SJSA1 (cell line): ENCODE results near the gene FAM20C. TPM values are rescaled to one million over a fixed set of nuclear protein-coding genes. Genes with fewer than 3 reads are reported as not detected.

Experiments used
- DNase-seq, 2 experiments: peaks; one replicate each; pipeline ENCODE4 v3.0.0-alpha.2; 2015 to 2020; ENCODE audit warnings: low spot score in 2 of 2, low read depth in 1 of 2
- H3K27ac ChIP-seq: fragments of 250-450 bp; sonication (Bioruptor Pico); 2 replicates; pipeline ENCODE4 v1.5.1; 2020; ENCODE audit warnings: mild to moderate bottlenecking, moderate library complexity
- H3K27me3 ChIP-seq: fragments of 250-450 bp; sonication (Bioruptor Pico); replicated peaks from 2 replicates; pipeline ENCODE4 v1.5.1; 2020; ENCODE audit warnings: mild to moderate bottlenecking, moderate library complexity
- H3K36me3 ChIP-seq: fragments of 250-450 bp; sonication (Bioruptor Pico); 2 replicates; pipeline ENCODE4 v1.5.1; 2020; ENCODE audit warnings: mild to moderate bottlenecking
- H3K4me1 ChIP-seq: fragments of 250-450 bp; sonication (Bioruptor Pico); replicated peaks from 2 replicates; pipeline ENCODE4 v1.6.1; 2021; ENCODE audit warnings: mild to moderate bottlenecking
- H3K4me3 ChIP-seq: fragments of 250-450 bp; sonication (Bioruptor Pico); 2 replicates; pipeline ENCODE4 v1.5.1; 2020; ENCODE audit warnings: mild to moderate bottlenecking
- H3K9me3 ChIP-seq: fragments of 250-450 bp; sonication (Bioruptor Pico); replicated peaks from 2 replicates; pipeline ENCODE4 v1.5.1; 2020; ENCODE audit warnings: mild to moderate bottlenecking
- total RNA-seq: library from RNA; depleted of rRNA; stranded (reverse); fragments of >200 nt; shearing (Covaris generic); gene quantifications from 2 replicates; pipeline ENCODE4 v1.2.3, GENCODE V29; 2014

The FAM20C gene
- total RNA-seq, 1 experiment from 2014 or later, result 0.18 TPM

- Histone ChIP-seq H3K4me1 (no peaks in the 10 kb centered on the region), H3K27me3 (no peaks in the 10 kb centered on the region), H3K4me3 (no peak overlapping the region), H3K36me3 (no peaks in the 10 kb centered on the region), H3K27ac (no peak overlapping the region), H3K9me3 (no peaks in the 10 kb centered on the region; the same call in 1 of the 2 replicates)
- no peak for DNase-seq
These were observed 79.1 kb downstream of the FAM20C start for GRCh38 chr7:271266-272107.

- Histone ChIP-seq H3K9me3 (peaks cover under 1% of the 10 kb centered on the region; the same call in 1 of the 2 replicates), H3K27ac (no peak overlapping the region), H3K36me3 (no peaks in the 10 kb centered on the region), H3K4me3 (no peak overlapping the region), H3K27me3 (no peaks in the 10 kb centered on the region), H3K4me1 (no peaks in the 10 kb centered on the region)
- DNase-seq, result no peak
These were observed 79.8 kb downstream of the FAM20C start for GRCh38 chr7:272108-272615.

- Histone ChIP-seq H3K27ac (no peak overlapping the region), H3K4me3 (no peak overlapping the region), H3K4me1 (no peaks in the 10 kb centered on the region), H3K9me3 (peaks cover 4% of the 10 kb centered on the region; the same call in 1 of the 2 replicates), H3K27me3 (no peaks in the 10 kb centered on the region), H3K36me3 (no peaks in the 10 kb centered on the region)
- no peak for DNase-seq
These were observed 80.3 kb downstream of the FAM20C start for GRCh38 chr7:272631-273030.

GRCh38 chr7:273327-273726, 81.0 kb downstream of the FAM20C start:
- H3K9me3 ChIP-seq, result peaks cover 4% of the 10 kb centered on the region; the same call in 1 of the 2 replicates

DNA sequence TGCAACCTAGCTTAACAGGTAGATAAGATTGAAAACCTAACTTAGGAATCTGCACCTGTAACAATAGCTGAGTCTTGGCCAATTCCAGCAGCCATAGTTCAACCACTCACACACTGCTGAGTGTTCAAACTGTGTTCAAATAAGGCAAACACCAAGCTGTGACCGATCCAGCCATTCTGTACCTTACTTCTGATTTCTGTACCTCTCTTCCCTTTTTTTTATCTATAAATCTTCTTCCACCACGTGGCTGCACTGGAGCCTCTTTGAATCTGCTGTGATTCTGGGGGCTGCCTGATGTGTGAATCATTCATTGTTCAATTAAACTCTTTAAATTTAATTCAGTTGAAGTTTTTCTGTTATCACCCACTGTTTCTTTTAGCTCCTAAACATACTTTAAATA, 81.9 kb downstream of the FAM20C start:
- Histone ChIP-seq H3K27ac (no peak overlapping the region), H3K36me3 (no peaks in the 10 kb centered on the region), H3K9me3 (peaks cover 4% of the 10 kb centered on the region; the same call in 1 of the 2 replicates), H3K27me3 (no peaks in the 10 kb centered on the region), H3K4me1 (no peaks in the 10 kb centered on the region), H3K4me3 (no peak overlapping the region)
- no peak for DNase-seq

More at GRCh38 chr7:273327-273726, 81.0 kb downstream of the FAM20C start:
- DNase-seq, result no peak
- no peak overlapping the region for H3K4me3 ChIP-seq
- no peak overlapping the region for H3K27ac ChIP-seq
- H3K36me3 ChIP-seq, result no peaks in the 10 kb centered on the region
- H3K4me1 ChIP-seq, result no peaks in the 10 kb centered on the region
- no peaks in the 10 kb centered on the region for H3K27me3 ChIP-seq

DNA sequence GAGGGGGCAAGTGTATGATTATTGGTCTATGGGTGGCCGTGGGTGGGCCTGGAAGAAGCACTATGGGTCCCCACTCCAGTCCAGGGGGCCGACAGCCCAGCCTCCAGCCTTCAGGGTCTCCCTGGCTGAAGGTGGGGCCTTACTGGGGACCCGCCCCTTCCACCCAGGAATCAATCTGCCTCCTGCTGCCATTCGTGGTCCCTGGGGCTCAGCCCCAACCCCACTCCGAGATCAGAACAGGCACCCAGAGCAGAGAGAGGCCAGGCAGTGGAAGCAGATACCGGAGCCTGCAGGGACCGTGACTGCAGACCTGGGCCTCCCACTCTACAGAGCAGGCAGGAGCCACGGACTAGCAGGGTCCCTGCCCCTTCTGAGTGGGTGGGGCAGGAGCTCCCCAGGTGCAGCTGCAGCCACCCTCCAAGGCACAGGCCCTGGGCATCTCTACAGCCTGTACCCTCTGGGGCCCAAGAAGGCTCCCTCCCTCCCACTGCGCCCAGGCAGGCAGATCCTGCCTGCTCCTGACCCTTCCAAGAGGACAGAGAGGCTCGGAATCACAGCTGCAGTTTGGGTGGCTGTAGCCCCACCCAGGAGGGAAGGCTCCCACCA, 84.0 kb downstream of the FAM20C start:
- Histone ChIP-seq H3K4me1 (no peaks in the 10 kb centered on the region), H3K27ac (no peak overlapping the region), H3K9me3 (peaks cover 4% of the 10 kb centered on the region; the same call in 1 of the 2 replicates), H3K4me3 (no peak overlapping the region), H3K27me3 (no peaks in the 10 kb centered on the region; the same call in 1 of the 2 replicates), H3K36me3 (no peaks in the 10 kb centered on the region)
- no peak for DNase-seq

DNA sequence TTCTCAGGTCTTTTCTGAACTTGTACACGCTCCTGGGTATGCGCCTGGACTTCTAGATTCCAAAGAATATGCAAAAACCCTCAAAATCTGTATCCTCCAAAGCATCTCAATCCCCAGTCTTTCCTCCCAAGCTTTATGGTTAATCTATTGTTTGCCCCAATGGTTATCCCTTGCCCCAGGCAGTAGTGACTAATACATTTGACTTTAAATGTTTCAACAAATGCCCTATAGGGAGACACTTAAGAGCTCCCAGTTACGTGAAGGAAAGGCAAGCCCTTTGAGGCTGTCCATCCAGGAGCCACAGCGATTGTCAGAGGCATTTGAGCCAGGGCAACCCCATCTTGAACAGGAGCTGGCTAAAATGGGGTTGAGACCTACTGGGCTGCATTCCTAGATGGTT, 84.9 kb downstream of the FAM20C start:
- H3K27me3 ChIP-seq, result no peaks in the 10 kb centered on the region; the same call in 1 of the 2 replicates
- H3K36me3 ChIP-seq, result no peaks in the 10 kb centered on the region
- no peak for DNase-seq
- peaks cover 4% of the 10 kb centered on the region; the same call in 1 of the 2 replicates for H3K9me3 ChIP-seq
- no peak overlapping the region for H3K27ac ChIP-seq
- H3K4me3 ChIP-seq, result no peak overlapping the region
- H3K4me1 ChIP-seq, result no peaks in the 10 kb centered on the region

DNA sequence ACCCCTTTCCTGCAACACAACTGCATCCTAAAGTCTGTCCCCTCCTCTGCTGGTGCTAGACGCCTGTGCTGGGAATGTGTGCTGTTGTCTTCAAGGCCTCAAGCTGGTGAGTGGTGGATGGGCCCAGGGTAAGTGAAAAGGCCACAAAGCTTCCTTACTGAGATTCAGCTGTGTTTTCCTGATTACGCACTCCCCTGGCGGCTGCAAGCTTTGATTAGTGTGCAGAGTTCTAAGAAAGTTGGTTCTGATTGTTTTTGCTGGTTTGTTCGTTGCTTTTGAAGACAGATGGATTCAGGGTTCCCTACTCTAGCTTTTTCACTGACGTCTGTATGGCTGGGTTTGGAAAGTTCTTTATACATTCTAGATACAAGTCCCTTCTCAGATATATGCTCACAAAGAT, 85.7 kb downstream of the FAM20C start:
- no peaks in the 10 kb centered on the region for H3K36me3 ChIP-seq
- DNase-seq, result no peak
- no peaks in the 10 kb centered on the region for H3K4me1 ChIP-seq
- H3K27ac ChIP-seq, result no peak overlapping the region
- H3K27me3 ChIP-seq, result no peaks in the 10 kb centered on the region; the same call in 1 of the 2 replicates
- no peak overlapping the region for H3K4me3 ChIP-seq
- peaks cover 4% of the 10 kb centered on the region; the same call in 1 of the 2 replicates for H3K9me3 ChIP-seq

DNA sequence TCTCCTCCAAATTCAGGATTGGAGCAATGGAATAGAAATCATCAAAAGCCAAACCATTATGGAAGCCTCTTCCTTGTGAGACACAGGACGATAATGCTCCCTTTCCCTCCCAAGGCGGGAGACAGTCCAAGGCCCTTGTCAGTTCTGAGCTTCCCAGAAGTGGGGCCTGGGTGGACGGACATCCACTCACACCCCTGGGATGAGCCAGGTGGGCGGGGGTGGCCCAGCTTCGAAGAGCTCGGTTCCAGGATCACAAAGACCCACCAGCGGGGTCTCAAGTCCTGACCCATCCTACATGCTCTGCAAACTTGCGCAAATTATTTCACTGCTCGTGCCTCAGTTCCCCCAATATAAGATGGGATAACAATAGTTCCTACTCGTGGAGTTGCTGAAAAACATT, 87.5 kb downstream of the FAM20C start:
- H3K27ac ChIP-seq, result no peak overlapping the region
- H3K27me3 ChIP-seq, result no peaks in the 10 kb centered on the region; the same call in none of the 2 replicates
- H3K4me3 ChIP-seq, result no peak overlapping the region
- H3K9me3 ChIP-seq, result peaks cover 4% of the 10 kb centered on the region; the same call in 1 of the 2 replicates
- H3K36me3 ChIP-seq, result no peaks in the 10 kb centered on the region
- DNase-seq, result no peak
- H3K4me1 ChIP-seq, result no peaks in the 10 kb centered on the region

GRCh38 chr7:280461-280860, 88.1 kb downstream of the FAM20C start:
- Histone ChIP-seq H3K36me3 (no peaks in the 10 kb centered on the region), H3K27ac (no peak overlapping the region), H3K4me3 (no peak overlapping the region), H3K4me1 (no peaks in the 10 kb centered on the region), H3K27me3 (no peaks in the 10 kb centered on the region; the same call in none of the 2 replicates), H3K9me3 (peaks cover 4% of the 10 kb centered on the region; the same call in 1 of the 2 replicates)
- DNase-seq, result no peak

DNA sequence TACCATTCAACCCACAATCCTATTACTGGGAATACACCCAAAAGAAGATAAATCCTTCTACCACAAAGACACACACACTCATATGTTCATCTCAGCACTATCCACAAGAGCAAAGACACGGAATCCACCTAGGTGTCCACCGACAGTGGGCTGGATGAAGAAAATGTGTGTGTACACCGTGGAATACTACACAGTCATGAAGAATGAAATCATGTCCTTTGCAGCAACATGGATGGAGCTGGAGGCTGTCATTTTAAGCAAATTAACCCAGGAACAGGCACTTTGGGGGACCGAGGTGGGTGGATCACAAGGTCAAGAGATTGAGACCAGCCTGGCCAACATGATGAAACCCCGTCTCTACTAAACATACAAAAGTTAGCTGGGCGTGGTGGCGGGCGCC, 89.3 kb downstream of the FAM20C start:
- Histone ChIP-seq H3K9me3 (peaks cover 4% of the 10 kb centered on the region; the same call in 1 of the 2 replicates), H3K27me3 (no peaks in the 10 kb centered on the region; the same call in none of the 2 replicates), H3K4me1 (no peaks in the 10 kb centered on the region), H3K4me3 (no peak overlapping the region), H3K36me3 (no peaks in the 10 kb centered on the region), H3K27ac (no peak overlapping the region)
- no peak for DNase-seq

- Histone ChIP-seq H3K4me3 (no peak overlapping the region), H3K27ac (no peak overlapping the region), H3K36me3 (no peaks in the 10 kb centered on the region), H3K9me3 (no peaks in the 10 kb centered on the region; the same call in 1 of the 2 replicates), H3K27me3 (peaks cover 4% of the 10 kb centered on the region), H3K4me1 (no peaks in the 10 kb centered on the region)
- no peak for DNase-seq
These were observed 90.2 kb downstream of the FAM20C start for GRCh38 chr7:282621-283020.

DNA sequence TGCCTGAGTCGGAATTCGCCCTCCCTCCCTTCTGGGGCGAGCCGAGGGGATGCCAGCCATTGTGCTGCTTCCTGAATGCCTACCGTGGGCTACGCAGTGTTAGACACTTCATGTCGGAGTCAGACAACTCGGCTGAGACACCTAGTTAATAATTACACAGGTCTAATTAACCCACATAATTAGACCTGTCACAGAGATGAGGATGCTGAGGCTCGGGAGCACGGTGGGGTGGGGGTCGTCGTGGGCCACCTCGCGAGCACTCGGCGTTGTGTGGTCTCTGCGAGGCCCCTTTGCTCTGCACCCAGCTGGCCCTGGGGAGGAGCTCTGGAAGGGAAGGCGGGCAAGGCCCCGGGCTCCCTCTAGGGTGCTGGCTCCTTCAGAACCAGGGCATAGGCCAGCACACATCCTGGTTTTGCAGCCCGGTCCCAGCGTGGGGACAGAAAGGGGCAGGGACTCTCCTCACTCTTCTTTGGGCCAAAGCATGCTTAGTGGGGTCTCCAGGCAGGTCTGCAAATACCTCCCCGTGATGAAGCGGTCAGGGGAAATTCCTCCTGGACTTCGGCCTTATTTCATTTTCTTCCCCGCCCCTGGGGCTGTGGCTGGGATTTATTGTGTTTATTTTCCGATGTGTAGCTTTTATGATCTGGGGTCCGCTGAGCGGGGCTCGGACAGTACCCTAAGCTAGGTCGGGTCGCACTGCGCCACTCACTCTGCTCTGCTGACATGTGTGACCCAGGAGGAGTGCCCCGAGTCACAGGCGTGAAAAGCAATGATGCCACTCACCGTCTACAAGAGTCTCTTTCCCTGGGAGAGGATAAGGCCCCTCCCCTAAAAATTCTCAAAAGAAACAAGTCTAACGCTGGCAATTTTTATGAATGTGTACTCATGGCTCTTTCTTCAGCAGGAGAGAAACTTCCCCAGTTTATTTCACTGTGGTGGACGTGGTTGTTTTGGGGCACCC, 92.7 kb downstream of the FAM20C start:
- peaks cover 22% of the 10 kb centered on the region for H3K27me3 ChIP-seq
- no peak overlapping the region for H3K27ac ChIP-seq
- H3K4me3 ChIP-seq, result no peak overlapping the region
- no peak for DNase-seq
- no peaks in the 10 kb centered on the region for H3K4me1 ChIP-seq
- no peaks in the 10 kb centered on the region; the same call in 1 of the 2 replicates for H3K9me3 ChIP-seq
- no peaks in the 10 kb centered on the region for H3K36me3 ChIP-seq
